Tibial nerve (tissue), 4 donors: ENCODE results near the gene FAM3B.

Experiments
- CTCF ChIP-seq, 5 experiments: fragments of 200-600 bp in 3 of 5; fragments of 450-650 bp in 2 of 5; sonication (generic) in 3 of 5; IDR thresholded peaks; one replicate each; pipeline ENCODE4 v1.5.1; 2016 to 2019; ENCODE audit warnings: antibody characterized with exemption in 5 of 5, mild to moderate bottlenecking in 3 of 5, moderate library complexity in 2 of 5
- EP300 ChIP-seq, 2 donors: sonication (generic); formaldehyde crosslinking; IDR thresholded peaks; one replicate each; pipeline ENCODE4 v1.6.1; 2017; ENCODE audit warnings: antibody characterized with exemption in 2 of 2, mild to moderate bottlenecking in 1 of 2

- no peak for TF ChIP-seq CTCF (IDR thresholded peaks at IDR 0.05)
- no peak for TF ChIP-seq EP300 (IDR thresholded peaks at IDR 0.05)
Measured at GRCh38 chr21:41307219-41307618, 9.4 kb upstream of the FAM3B start.
